SK-N-SH (cell line): ENCODE measurements around the gene SYT1. TPM values are rescaled to one million over a fixed set of nuclear protein-coding genes. Genes with fewer than 3 reads are reported as not detected.

ENCODE experiments used
- CTCF ChIA-PET: fragments of 300-600, 350-600 bp; formaldehyde crosslinking; extraction: SDS; loops from one replicate; lab custom pipeline; 2021; lab: Yijun Ruan, JAX
- POLR2A ChIA-PET: fragments of 350-600 bp; sonication (Branson Sonifier 250); formaldehyde crosslinking; extraction: SDS; loops from one replicate; lab custom pipeline; 2020; ENCODE audit warnings: antibody characterized with exemption, inconsistent platforms; lab: Yijun Ruan, JAX
- DNase-seq: peaks from one replicate; pipeline ENCODE4 v3.0.0; 2012
- H2AFZ ChIP-seq: fragments of 200-600 bp; sonication (generic); 2 replicates; pipeline ENCODE4 v1.8.1; 2016; ENCODE audit warnings: antibody characterized with exemption, mild to moderate bottlenecking, low read depth
- H3F3A ChIP-seq: fragments of 200-600 bp; sonication (generic); replicated peaks from 2 replicates; pipeline ENCODE3; 2016; ENCODE audit warnings: antibody characterized with exemption, mild to moderate bottlenecking; ENCODE audit not compliant: insufficient read depth
- H3K27ac ChIP-seq, 2 experiments: fragments of 200-500 bp in 1 of 2; fragments of 200-600 bp in 1 of 2; sonication (Bioruptor generic) in 1 of 2; sonication (generic), shearing (Covaris generic) in 1 of 2; 2 replicates each; pipeline versions ENCODE4 v1.5.1 to v1.6.1; 2014 to 2016; ENCODE audit warnings: low read depth in 2 of 2, inconsistent platforms in 1 of 2, low read length in 1 of 2, mild to moderate bottlenecking in 1 of 2, mixed read lengths in 1 of 2
- H3K27me3 ChIP-seq: fragments of 200-600 bp; sonication (generic), shearing (Covaris generic); 2 replicates; pipeline ENCODE4 v1.6.1; 2016; ENCODE audit warnings: mixed run types; ENCODE audit not compliant: insufficient read depth
- H3K36me3 ChIP-seq, 2 experiments: fragments of 200-500 bp in 1 of 2; fragments of 200-600 bp in 1 of 2; sonication (Bioruptor generic) in 1 of 2; sonication (generic) in 1 of 2; replicated peaks in 1 of 2; 2 replicates each; pipeline versions ENCODE3 to v1.5.1; 2014 to 2016; ENCODE audit warnings: low read length in 1 of 2, mild to moderate bottlenecking in 1 of 2; ENCODE audit not compliant: insufficient read depth in 2 of 2, control insufficient read depth in 1 of 2
- H3K4me1 ChIP-seq, 2 experiments: fragments of 200-500 bp in 1 of 2; fragments of 200-600 bp in 1 of 2; sonication (Bioruptor generic) in 1 of 2; sonication (generic), shearing (Covaris generic) in 1 of 2; 2 replicates each; pipeline versions ENCODE4 v1.5.1 to v1.6.1; 2014 to 2016; ENCODE audit warnings: low read depth in 1 of 2, low read length in 1 of 2, mixed run types in 1 of 2; ENCODE audit not compliant: insufficient read depth in 2 of 2, control insufficient read depth in 1 of 2
- H3K4me2 ChIP-seq: fragments of 200-600 bp; sonication (generic), shearing (Covaris generic); 2 replicates; pipeline ENCODE4 v1.6.1; 2017; ENCODE audit warnings: mixed run types
- H3K4me3 ChIP-seq, 2 experiments: fragments of 200-500 bp in 1 of 2; fragments of 200-600 bp in 1 of 2; sonication (Bioruptor generic) in 1 of 2; sonication (generic), shearing (Covaris generic) in 1 of 2; 2 replicates each; pipeline versions ENCODE4 v1.5.1 to v1.8.1; 2014 to 2016; ENCODE audit warnings: low read depth in 2 of 2, inconsistent platforms in 1 of 2, low read length in 1 of 2, mild to moderate bottlenecking in 1 of 2, mixed read lengths in 1 of 2, moderate library complexity in 1 of 2
- H3K79me2 ChIP-seq: fragments of 200-600 bp; sonication (generic); 2 replicates; pipeline ENCODE4 v1.8.1; 2017; ENCODE audit warnings: mild to moderate bottlenecking; ENCODE audit not compliant: insufficient read depth
- H3K9ac ChIP-seq: fragments of 200-600 bp; sonication (generic); 2 replicates; pipeline ENCODE4 v1.6.1; 2017; ENCODE audit warnings: mixed run types
- H3K9me2 ChIP-seq: fragments of 200-600 bp; sonication (generic); 2 replicates; pipeline ENCODE4 v1.6.1; 2017; ENCODE audit warnings: mixed run types
- H3K9me3 ChIP-seq: fragments of 200-600 bp; sonication (generic); 2 replicates; pipeline ENCODE4 v1.6.1; 2017; ENCODE audit warnings: mixed run types, mild to moderate bottlenecking, moderate library complexity
- H4K20me1 ChIP-seq: fragments of 200-600 bp; sonication (generic); 2 replicates; pipeline ENCODE4 v1.6.1; 2017; ENCODE audit warnings: mild to moderate bottlenecking, mixed run types; ENCODE audit not compliant: insufficient read depth
- EP300 ChIP-seq, 2 experiments: IDR thresholded peaks; 2 replicates each; pipeline versions ENCODE4 v1.4.0 to v1.6.1; 2012; ENCODE audit warnings: borderline replicate concordance in 1 of 2, low read depth in 1 of 2, low read length in 1 of 2
- FOSL2 ChIP-seq: IDR thresholded peaks from 2 replicates; pipeline ENCODE4 v1.4.0; 2012; ENCODE audit warnings: low read depth, mild to moderate bottlenecking, moderate library complexity, borderline replicate concordance
- FOXJ3 ChIP-seq: sonication (generic); formaldehyde crosslinking; IDR thresholded peaks from 2 replicates; pipeline ENCODE4 v1.5.1; 2020; ENCODE audit warnings: mild to moderate bottlenecking, missing genetic modification reagents
- FOXM1 ChIP-seq: IDR thresholded peaks from 2 replicates; pipeline ENCODE4 v1.4.0; 2012; ENCODE audit warnings: low read depth, mild to moderate bottlenecking
- GABPA ChIP-seq: IDR thresholded peaks from 2 replicates; pipeline ENCODE4 v1.4.0; 2012; ENCODE audit warnings: low read depth, mild to moderate bottlenecking
- GATA2 ChIP-seq: sonication (generic); formaldehyde crosslinking; IDR thresholded peaks from 2 replicates; pipeline ENCODE4 v1.5.0; 2020; ENCODE audit warnings: mild to moderate bottlenecking, missing genetic modification reagents
- JUND ChIP-seq: IDR thresholded peaks from 2 replicates; pipeline ENCODE4 v1.4.0; 2012
- MAX ChIP-seq: IDR thresholded peaks from 2 replicates; pipeline ENCODE4 v1.4.0; 2012; ENCODE audit warnings: low read depth
- MEF2A ChIP-seq: IDR thresholded peaks from 2 replicates; pipeline ENCODE4 v1.4.0; 2012; ENCODE audit warnings: low read depth, borderline replicate concordance
- MXI1 ChIP-seq: IDR thresholded peaks from 2 replicates; pipeline ENCODE4 v1.6.1; 2012; ENCODE audit warnings: mild to moderate bottlenecking, low read depth, low read length, improper control_type of control experiment
- RAD21 ChIP-seq: IDR thresholded peaks from 2 replicates; pipeline ENCODE4 v1.6.1; 2012; ENCODE audit warnings: mild to moderate bottlenecking, low read length
- REST ChIP-seq: IDR thresholded peaks from 2 replicates; pipeline ENCODE4 v1.6.1; 2012; ENCODE audit warnings: mild to moderate bottlenecking, low read depth, low read length, moderate library complexity
- SIN3A ChIP-seq: IDR thresholded peaks from 2 replicates; pipeline ENCODE4 v1.6.1; 2012; ENCODE audit warnings: low read depth, mild to moderate bottlenecking, low read length, moderate library complexity, borderline replicate concordance
- SMC3 ChIP-seq: IDR thresholded peaks from 2 replicates; pipeline ENCODE4 v1.6.1; 2012; ENCODE audit warnings: low read depth, low read length, improper control_type of control experiment
- TAF1 ChIP-seq: IDR thresholded peaks from 2 replicates; pipeline ENCODE4 v1.6.1; 2012; ENCODE audit warnings: low read depth, mild to moderate bottlenecking, low read length, moderate library complexity, borderline replicate concordance
- TCF12 ChIP-seq: IDR thresholded peaks from 2 replicates; pipeline ENCODE4 v1.4.0; 2012
- USF1 ChIP-seq: IDR thresholded peaks from 2 replicates; pipeline ENCODE4 v1.4.0; 2012; ENCODE audit warnings: low read depth, borderline replicate concordance
- WGBS: methylation state at CpG from one replicate; pipeline ENCODE4 v1.1.6; 2017; ENCODE audit warnings: low lambda C conversion rate; 5-methylcytosine and 5-hydroxymethylcytosine counted together
- polyA plus RNA-seq, 3 experiments: library from polyadenylated mRNA; depleted of rRNA; stranded (reverse); fragments of >200 nt; gene quantifications; 2 replicates each; pipeline ENCODE4 v1.2.3, GENCODE V29; 2012

Gene SYT1
- polyA plus RNA-seq, 1 of the 3 experiments (the other 2 are of a cell fraction) = 12.7 TPM

GRCh38 chr12:79085106-79085682 is 220.6 kb downstream of the SYT1 start:
- H3K9ac ChIP-seq = no peak overlapping the region
- no peaks in the 10 kb centered on the region; the same call in 1 of the 2 replicates for H3K79me2 ChIP-seq
- H3F3A ChIP-seq = no peaks in the 10 kb centered on the region
- H3K9me2 ChIP-seq = no peaks in the 10 kb centered on the region
- no peak overlapping the region for H2AFZ ChIP-seq
- TF ChIP-seq MAX = no peak
- no peak for TF ChIP-seq FOXM1
- TF ChIP-seq EP300 (IDR thresholded peaks at IDR 0.05; ENCODE audit: borderline replicate concordance in 1 of 2, low read depth in 1 of 2, low read length in 1 of 2) = no peak
- TF ChIP-seq JUND = no peak
- TF ChIP-seq MEF2A = no peak
- TF ChIP-seq FOSL2 = no peak
- no peak for TF ChIP-seq TCF12
- TF ChIP-seq SMC3 = no peak
- TF ChIP-seq RAD21 = no peak
- no peak for TF ChIP-seq GATA2
- H3K4me3 ChIP-seq = no peak overlapping the region
- no peaks in the 10 kb centered on the region for H3K9me3 ChIP-seq
- POLR2A ChIA-PET = no interaction called here
- WGBS = 94% methylated on average over 2 of the region's 2 CpGs
- CTCF ChIA-PET = no interaction called here
- H3K36me3 ChIP-seq = peaks cover 3 to 4% of the 10 kb centered on the region in 2 experiments
- H3K4me1 ChIP-seq = no peaks in the 10 kb centered on the region; a peak in 1 of 4 replicates
- H3K4me2 ChIP-seq = no peak overlapping the region
- no peaks in the 10 kb centered on the region for H4K20me1 ChIP-seq
- no peak for DNase-seq
- H3K27me3 ChIP-seq = no peaks in the 10 kb centered on the region
- H3K27ac ChIP-seq = no peak overlapping the region

- Histone ChIP-seq H3K36me3 (peaks cover 3 to 4% of the 10 kb centered on the region in 2 experiments), H3K9me2 (no peaks in the 10 kb centered on the region), H3K27me3 (no peaks in the 10 kb centered on the region), H3K9ac (no peak overlapping the region), H3K4me2 (no peak overlapping the region), H2AFZ (no peak overlapping the region), H3K4me3 (no peak overlapping the region), H3K4me1 (no peaks in the 10 kb centered on the region; a peak in 1 of 4 replicates), H3K9me3 (no peaks in the 10 kb centered on the region), H3K79me2 (no peaks in the 10 kb centered on the region; the same call in 1 of the 2 replicates), H3K27ac (no peak overlapping the region), H4K20me1 (no peaks in the 10 kb centered on the region), H3F3A (no peaks in the 10 kb centered on the region)
- POLR2A ChIA-PET = no interaction called here
- 88% methylated on average over 8 of the region's 8 CpGs for WGBS
- no peak for DNase-seq
- TF ChIP-seq GABPA (no peak), MXI1 (no peak), GATA2 (no peak), MAX (no peak), RAD21 (no peak), FOXJ3 (CRISPR knock-in tag) (no peak), REST (no peak), SIN3A (no peak), USF1 (no peak), TAF1 (no peak), EP300 (IDR thresholded peaks at IDR 0.05; ENCODE audit: borderline replicate concordance in 1 of 2, low read depth in 1 of 2, low read length in 1 of 2) (no peak)
- CTCF ChIA-PET = interaction anchor here (1.3 kb wide), 1 partner anchor 12 kb away, joined by 3 read pairs; no protein-coding TSS in a partner anchor
These were observed 222.1 kb downstream of the SYT1 start for GRCh38 chr12:79086541-79087296.
